GM18511 (cell line): ENCODE measurements around the gene CBFA2T2.
"Not testable (repeated sequence)": the region's sequence is repeated elsewhere in the genome, so short reads cannot be mapped to it uniquely, and the experiment has no call there.

Source experiments
- ATAC-seq: cut with Tn5 transposase; IDR thresholded peaks from one replicate; pipeline ENCODE4 v1.9.1; 2021; ENCODE audit warnings: mild to moderate bottlenecking, moderate library complexity; ENCODE audit not compliant: unreplicated experiment

The CBFA2T2 gene

DNA sequence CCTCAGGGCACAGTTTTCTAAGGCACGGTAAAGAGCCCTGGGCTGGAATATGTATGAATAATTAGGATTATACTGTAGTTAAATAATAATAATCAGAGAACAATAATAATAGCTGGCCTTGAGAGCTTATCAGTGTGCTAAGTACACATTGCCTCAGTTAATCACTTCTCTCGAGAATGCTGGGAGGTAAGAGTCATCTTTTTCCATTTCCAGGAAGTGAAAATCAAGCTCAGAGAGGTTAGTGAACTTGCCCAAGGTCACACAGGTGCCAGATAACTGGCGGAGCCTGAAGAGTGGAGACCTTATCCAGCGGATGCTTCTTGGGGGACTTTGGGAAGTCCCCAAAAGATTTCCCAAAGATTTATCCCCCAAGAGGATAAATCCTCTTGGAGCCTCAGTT, 19.4 kb upstream of the CBFA2T2 start:
- no peak for ATAC-seq

DNA sequence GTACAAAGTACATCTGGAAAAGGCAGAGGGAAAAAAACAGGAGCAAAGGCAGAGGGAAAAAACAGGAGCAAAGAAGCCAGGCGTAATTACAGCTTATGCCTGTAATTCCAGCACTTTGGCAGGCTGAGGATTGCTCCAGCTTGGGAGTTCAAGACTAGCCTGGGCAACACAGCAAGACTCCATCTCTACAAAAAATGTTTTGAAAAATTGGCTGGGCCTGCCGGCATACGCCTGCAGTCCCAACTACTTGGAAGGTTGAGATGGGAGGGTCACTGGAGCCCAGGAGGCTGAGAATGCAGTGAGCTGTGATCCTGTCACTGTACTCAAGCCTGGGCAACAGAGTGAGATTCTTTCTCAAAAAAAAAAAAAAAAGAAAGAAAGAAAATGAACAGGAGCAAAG, 19.0 kb upstream of the CBFA2T2 start:
- ATAC-seq = no peak

DNA sequence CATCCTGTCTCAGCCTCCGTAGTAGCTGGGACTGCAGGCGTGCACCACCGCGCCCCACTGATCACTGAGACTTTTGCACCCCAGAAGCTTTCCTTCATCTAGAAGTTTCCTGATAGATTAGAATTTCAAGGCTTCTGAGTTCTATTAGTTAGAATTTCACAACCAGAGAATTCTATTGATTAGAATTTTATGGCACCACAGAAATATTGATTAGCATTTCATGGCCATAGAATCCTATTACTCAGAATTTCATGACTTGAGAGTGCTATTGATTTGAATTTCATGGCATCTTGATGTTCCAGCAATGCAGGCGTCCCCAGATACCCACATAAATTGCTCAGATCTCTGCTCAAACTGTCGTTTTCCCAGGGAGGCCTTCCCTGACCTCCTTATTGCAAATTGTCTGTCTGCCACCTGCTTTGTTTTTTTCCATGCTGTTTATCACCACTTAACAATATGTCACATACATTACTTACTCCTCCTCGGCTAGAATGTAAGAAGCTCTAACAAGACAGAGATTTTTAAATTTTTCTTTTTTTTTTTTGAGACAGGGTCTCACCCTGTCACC, 16.9 kb upstream of the CBFA2T2 start:
- no peak for ATAC-seq

DNA sequence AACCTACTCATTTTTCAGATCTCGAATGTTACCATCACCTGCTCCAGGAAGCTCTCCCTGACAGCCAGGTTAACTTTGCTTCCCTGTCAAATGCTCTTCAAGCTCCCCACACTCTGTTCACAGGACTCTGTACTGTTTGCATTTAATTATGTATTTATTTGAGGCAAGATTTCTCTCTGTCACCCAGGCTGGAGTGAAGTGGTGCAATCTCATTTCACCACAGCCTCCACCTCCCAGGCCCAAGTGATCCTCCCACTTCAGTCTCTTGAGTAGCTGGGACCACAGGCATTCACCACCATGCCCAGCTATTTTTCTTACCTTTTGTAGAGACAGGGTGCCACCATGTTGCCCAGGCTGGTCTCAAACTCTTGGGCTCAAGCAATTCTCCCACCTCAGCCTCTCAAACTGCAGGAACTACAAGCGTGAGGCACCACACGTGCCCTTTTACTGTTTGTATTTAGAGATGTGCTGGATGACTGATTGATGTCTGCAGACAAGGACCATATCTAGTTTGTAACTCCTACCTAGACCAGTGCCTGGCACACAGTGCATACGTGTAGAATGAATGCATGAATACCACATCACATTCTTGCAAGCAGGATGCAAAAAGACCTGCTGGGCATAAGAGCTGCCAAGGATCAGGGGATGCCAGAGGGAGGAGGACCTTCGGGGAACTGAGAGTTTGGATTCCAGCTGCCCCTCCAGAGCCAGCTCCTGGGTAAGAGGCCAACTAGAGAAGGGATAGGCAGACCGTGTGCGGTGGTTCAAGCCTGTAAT, 15.6 kb upstream of the CBFA2T2 start:
- ATAC-seq = no peak

DNA sequence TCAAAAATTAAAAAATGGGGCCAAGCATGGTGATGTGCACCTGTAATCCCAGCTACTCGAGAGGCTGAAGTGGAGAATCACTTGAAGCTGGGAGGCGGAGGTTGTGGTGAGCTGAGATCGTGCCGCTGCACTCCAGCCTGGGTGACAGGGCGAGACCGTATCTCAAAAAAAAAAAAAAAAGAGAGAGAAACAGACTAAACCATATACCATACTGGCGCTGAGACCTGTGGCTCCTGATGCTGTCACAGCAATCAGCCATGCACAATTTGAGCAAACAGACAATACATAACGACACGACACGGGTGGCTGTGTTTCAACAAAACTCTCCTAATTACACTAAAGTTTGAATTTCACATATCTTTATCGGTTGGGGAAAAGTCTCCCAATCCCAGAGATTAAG, 14.9 kb upstream of the CBFA2T2 start:
- no peak for ATAC-seq

DNA sequence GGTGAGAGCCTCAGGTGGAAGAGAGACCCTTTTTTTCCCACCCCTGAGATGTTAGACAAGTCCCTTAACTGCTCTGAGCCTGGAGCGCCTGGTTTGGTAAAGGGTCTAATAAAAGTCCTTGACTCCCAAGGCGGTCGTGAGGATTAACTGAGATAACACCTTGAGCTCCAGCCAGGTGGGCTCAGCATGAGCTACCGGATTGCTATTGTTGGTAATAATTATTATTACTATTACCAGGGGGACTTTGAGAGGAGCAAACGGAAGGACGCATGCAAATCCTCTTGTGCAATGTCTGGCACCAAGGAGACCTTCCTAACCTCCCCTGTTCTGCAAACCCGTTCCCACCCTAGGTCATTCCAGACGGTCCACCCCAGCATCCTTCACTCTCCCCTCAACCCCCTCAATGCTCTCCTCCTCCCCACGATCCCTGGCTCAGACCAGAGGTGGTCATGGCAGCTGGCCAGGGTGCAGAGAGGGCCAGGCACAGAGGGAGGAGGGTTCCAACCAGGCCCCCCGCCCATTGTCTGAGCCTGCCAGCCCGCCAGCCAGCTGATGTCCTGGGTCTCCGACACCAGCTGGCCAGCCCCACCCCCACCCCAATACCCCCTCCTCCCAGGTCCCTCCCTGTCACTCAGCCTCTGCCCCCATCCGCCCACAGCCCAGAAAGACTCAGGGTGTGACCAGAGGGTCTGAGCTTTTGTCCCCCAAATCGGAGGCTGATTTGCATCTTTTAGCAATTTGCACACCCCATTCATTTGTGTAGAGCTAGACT, 14.3 kb upstream of the CBFA2T2 start:
- ATAC-seq = no peak

DNA sequence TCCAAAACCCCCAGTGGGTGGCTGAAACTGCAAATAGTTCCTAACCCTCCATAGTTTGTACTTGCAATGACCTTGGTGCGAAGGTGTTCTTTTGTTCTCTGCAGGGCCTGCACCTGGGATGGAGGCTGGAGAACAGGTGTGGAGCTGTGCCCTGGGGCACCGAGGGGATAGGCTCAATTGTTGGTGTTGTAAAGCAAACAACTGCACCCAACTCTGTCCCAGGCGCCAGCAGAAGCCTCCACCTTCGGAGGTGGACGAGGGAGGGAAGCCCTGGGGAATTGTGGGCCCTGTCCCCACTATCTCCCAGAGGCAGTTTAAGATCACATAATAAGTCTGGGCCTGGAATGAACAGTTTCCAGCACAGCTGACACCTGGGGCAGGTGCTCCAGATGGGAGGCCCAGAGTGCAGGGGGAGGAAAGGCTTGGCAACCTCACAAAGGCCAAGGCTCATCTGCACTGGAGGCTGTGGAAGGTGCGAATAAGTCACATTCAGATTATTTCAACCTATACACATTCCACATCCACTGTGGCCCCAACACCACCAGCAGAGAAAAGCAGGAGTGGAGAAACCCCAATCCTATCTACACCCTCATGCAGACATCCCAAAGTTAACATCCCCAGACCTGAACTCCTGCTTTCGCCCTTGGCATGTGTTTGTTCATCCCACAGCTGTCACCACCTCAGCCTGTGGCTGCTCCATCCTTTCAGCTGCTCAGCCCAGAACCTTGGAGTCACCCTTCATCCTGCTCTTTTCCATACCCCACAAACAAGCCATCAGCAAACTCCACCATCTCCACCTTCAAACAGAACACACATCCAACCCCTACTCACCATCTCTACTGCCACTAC, 12.3 kb upstream of the CBFA2T2 start:
- ATAC-seq = no peak

DNA sequence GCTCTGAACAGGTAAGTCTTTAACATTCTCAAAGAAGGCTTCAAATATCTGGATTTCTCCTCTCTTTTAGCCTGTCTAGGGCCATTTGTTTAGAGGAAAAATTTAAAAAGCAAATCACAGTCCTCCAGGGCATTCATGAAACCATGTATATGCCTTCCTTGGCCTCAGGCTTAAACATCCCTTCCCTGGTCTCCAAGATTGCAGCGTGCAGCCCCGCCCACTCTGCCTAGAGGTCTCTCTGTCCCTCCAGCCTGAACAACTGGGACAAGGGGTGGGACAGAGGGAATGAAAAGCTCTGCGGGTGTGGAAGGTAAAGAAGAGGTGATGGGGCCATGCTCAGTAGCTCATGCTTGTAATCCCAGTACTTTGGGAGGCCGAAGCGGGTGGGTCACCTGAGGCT, 9.8 kb upstream of the CBFA2T2 start:
- ATAC-seq = no peak

DNA sequence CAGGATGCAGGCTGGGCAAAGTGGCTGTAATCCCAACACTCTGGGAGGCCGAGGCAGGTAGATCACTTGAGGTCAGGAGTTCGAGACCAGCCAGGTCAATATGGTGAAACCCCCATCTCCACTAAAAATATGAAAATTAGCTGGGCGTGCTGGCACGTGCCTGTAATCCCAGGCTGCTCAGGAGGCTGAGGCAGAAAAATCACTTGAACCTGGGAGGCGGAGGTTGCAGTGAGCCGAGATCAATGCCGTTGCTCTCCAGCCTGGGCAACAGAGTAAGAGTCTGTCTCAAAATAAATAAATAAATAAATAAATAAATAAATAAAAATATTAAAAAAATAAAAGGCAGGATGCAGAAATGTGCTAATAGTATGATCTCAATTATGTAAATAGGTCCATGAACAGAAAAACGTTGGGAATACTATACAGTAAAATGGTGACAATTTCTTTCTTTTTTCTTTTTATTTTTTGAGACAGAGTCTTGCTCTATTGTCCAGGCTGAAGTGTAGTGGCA, 8.4 kb upstream of the CBFA2T2 start:
- ATAC-seq = no peak

DNA sequence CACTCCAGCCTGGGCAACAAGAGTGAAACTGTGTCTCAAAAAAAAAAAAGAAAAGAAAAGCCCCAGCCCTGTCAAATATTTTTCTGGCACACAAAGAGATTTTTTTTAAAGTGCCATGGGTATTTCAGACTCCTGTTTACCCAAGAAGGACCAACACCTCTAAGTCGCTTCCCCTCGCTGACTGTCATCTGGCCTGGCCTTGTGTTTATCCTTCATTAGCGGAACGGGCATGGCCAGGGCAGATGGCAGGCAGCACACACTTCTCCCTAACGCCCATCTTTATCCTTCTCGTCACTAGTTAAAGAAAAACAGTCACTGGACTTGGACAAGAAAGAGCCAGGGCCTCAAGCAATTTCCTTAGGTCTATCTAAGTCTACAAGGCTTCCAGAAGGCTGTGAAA, 7.3 kb upstream of the CBFA2T2 start:
- ATAC-seq = no peak

DNA sequence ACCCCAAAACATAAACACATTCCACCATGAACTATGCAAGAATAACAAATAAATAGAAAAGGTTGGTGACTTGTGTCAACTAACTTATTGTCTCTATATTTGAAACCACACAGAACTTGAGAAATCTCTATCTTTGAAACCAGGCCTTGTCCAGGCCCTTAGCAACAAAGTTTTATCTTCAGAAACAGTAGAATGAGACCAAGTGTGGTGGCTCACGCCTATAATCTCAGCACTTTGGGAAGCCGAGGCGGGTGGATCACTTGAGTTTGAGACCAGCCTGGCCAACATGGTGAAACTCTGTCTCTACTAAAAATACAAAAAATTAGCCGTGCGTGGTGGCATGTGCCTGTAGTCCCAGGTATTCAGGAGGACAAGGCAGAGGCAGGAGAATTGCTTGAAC, 6.7 kb upstream of the CBFA2T2 start:
- not testable (repeated sequence) for ATAC-seq

DNA sequence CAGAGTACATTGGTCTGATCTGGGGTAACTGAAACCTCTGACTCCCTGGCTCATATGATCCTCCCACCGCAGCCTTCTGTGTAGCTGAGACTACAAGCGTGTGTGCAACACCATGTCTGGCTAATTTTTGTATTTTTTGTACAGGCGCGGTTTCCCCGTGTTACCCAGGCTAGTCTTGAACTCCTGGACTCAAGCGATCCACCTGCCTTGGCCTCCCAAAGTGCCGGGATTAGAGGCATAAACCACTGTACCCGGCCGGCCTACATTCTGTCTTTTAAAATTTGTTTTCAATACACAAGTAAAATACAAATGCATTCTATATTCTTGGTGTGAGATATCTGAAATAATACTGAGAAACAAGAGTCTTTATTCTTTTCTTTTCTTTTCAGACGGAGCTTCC, 1.7 kb upstream of the CBFA2T2 start:
- ATAC-seq = no peak

DNA sequence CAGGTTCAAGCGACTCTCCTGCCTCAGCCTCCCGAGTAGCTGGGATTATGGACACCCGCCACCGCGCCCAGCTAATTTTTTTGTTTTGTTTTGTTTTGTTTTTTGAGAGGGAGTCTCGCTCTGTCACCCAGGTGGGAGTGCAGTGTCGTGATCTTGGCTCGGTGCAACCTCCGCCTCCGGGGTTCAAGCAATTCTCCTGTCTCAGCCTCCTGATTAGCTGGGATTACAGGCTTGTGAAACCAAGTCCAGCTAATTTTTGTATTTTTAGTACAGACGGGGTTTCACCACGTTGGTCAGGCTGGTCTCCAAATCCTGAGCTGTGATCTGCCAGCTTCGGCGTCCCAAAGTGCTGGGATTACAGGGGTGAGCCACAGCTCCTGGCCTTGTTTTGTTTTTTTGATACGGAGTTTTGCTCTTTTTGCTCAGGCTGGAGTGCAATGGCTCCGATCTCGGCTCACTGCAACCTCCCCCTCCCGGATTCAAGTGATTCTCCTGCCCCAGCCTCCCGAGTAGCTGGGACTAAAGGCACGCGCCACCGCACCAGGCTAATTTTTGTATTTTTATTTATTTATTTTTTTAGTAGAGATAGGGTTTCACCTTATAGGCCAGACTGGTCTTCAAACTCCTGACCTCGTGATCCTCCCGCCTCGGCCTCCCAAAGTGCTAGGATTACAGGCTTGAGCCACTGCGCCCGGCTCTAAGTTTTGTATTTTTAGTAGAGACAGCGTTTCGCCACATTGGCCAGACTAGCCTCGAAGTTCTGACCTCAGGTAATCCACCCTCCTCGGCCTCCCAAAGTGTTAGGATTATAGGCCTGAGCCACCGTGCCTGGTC, 1.0 kb upstream of the CBFA2T2 start:
- ATAC-seq = not testable (repeated sequence)

DNA sequence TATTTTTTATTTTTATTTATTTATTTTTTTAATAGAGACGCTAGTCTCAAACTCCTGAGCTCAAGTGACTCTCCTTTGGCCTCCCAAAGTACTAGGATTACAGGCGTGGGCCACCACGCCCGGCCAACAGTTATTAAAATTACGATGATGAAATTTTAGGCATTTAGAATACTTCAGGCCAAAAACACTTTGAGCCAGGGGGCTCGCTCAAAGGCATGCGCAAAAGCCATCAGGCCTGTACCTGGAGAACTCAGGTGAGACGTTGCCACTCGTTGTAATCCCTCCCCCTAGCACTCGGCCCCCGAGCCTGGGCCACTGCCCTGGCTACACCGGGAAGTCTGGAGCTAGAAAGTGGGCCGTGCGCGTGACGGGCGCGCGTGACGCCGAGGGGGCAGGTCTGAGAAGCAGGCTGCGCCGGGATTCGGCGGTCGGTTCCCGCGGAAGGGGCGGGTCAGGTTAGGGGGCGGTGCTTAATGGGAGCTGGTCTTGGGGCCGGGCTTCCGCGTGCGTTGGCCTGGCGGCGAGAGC, 337 bp upstream of the CBFA2T2 start:
- ATAC-seq = peak; percentile 93

DNA sequence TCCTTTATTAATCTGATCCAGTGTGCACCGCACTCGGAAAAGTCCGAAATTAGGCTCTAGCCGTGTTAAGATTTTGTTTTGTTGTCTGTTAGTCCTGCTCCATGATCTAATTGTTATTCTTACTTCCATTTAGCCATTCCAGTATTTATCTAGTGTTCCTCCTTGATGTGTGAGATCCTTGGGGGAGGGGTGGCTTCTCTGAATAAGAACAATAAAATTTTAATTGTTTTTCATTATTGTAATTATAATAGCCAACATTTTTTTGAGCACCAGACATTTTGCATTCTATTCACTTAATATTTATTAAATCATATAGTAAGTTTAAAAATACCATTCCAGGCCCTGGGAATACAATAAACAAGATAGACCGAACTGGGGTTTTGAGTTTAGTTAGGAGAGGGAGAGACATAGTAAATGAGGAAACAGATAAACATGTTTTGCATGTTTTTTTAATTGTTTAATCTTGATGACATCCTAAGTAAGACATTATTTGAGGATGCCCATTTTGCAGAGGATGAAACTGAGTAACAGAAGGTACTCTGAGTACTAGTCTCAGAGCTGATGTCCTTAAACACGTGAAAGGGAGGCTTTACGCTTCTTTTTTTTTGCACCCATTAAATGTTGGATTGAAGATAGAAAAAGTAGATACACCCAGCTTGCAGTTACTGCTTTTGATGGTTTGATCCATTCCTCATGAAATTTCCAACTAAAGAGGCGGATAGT, 1.2 kb downstream of the CBFA2T2 start:
- no peak for ATAC-seq

DNA sequence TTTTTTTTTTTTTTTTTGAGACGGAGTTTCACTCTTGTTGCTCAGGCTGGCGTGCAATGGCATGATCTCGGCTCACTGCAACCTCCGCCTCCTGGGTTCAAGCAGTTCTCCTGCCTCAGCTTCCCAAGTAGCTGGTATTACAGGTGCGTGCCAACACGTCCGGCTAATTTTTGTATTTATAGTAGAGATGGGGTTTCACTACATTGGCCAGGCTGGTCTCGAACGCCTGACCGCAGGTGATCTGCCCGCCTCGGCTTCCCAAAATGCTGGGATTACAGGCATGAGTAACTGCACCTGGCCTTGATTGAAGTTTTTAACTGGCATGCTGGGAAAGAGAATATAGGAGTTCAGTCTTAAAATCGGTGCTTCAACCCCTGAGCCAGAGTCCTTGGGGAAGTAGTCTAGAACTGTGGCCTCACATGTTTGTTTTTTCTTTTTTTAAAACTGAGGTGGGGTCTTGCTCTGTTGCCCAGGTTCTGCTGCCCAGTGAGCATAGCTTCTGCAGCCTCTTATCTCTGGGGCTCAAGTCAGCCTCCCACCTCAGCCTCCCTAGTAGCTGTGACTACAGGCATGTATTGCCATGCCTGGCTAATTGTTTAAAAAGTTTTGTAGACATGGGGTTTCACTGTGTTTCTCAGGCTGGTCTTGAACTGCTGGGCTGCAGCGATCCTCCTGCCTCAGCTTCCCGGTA, 3.3 kb downstream of the CBFA2T2 start:
- no peak for ATAC-seq

DNA sequence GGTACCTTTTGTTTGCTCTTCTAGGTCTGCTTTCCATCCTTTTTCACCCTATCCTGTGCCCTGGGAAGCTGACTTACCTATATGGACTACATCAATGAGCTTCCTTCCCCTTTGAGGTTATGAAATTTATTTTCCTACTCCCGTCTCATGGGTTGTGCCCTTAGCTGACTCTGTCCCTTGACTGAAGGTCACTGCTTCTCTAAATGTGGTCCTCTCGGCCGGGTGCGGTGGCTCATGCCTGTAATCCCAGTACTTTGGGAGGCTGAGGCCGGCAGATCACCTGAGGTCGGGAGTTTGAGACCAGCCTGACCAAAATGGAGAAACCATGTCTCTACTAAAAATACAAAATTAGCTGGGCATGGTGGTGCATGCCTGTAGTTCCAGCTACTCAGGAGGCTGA, 6.9 kb downstream of the CBFA2T2 start:
- ATAC-seq = not testable (repeated sequence)

DNA sequence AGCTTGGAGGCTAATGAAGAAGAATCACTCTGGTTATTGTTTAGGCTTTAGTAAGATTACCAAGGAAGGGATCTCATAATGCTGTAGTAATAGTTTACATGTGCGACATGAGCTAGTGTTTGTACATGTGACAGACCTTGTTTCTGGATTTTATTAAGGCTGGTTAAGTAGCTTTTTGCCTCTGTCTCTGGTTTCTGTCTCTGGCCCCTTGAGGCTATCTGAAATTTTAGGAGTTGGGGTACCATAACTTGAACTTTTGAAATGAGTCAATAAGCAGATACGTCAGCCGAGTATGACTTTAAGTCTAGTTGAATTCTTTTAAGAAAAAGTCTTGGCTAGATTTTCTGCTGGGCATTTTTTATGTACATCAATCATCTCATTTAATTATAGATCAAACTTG, 9.5 kb downstream of the CBFA2T2 start:
- ATAC-seq = no peak

DNA sequence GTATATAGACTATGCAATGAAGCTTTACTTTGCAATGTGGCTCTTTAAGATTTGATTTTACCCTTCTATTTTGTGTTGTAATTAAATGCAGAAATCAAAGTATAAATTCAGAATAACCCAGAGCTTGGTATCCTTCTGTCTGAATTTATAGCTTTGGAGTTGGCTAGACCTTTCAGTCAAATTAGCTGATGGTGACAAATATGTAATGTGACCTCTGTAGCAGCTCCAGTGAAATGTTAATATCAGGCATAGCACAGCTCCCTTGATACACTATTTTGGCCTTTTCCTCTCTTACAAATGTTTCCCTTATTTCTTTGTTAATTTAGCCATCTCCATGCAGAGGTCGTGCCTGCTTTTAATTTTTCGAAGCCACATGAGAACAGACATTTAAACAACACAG, 11.1 kb downstream of the CBFA2T2 start:
- ATAC-seq = no peak
